Esophagus squamous epithelium (tissue), 5 donors: ENCODE data around the gene TNFRSF6B. TPM values are rescaled to one million over a fixed set of nuclear protein-coding genes. Genes with fewer than 3 reads are reported as not detected.

Experiments used
- DNase-seq: peaks from one replicate; lab custom pipeline; 2025; lab: John Stamatoyannopoulos, UW
- H3K27ac ChIP-seq, 4 donors: fragments of 200-600 bp; sonication (generic); one replicate each; pipeline ENCODE4 v1.5.1; 2016 to 2019; ENCODE audit warnings: mild to moderate bottlenecking in 1 of 4
- H3K27me3 ChIP-seq, 4 donors: fragments of 200-600 bp; sonication (generic); 1 replicate in 3 of 4; 2 replicates in 1 of 4; pipeline versions ENCODE4 v1.5.1 to v1.6.0; 2017 to 2021; ENCODE audit warnings: antibody characterized with exemption in 1 of 4
- H3K36me3 ChIP-seq, 3 donors: fragments of 200-600 bp; sonication (generic); one replicate each; pipeline ENCODE4 v1.5.1; 2016 to 2019
- H3K4me1 ChIP-seq, 3 donors: fragments of 200-600 bp; sonication (generic); one replicate each; pipeline ENCODE4 v1.5.1; 2017 to 2019
- H3K4me3 ChIP-seq, 4 donors: fragments of 200-600 bp; sonication (generic); 1 replicate in 3 of 4; 2 replicates in 1 of 4; pipeline ENCODE4 v1.5.1; 2016 to 2019; ENCODE audit warnings: mild to moderate bottlenecking in 2 of 4, moderate library complexity in 1 of 4
- H3K9me3 ChIP-seq, 3 donors: fragments of 200-600 bp; sonication (generic); one replicate each; pipeline ENCODE4 v1.5.1; 2016 to 2019
- CTCF ChIP-seq, 6 experiments: fragments of 450-650 bp in 4 of 6; fragments of 200-600 bp in 2 of 6; sonication (generic) in 2 of 6; IDR thresholded peaks; one replicate each; pipeline ENCODE4 v1.5.1; 2016 to 2019; ENCODE audit warnings: antibody characterized with exemption in 6 of 6, mild to moderate bottlenecking in 4 of 6, moderate library complexity in 4 of 6
- POLR2A ChIP-seq, 4 donors: fragments of 450-650 bp; IDR thresholded peaks; one replicate each; pipeline ENCODE4 v1.6.1; 2017; ENCODE audit warnings: antibody characterized with exemption in 4 of 4, mild to moderate bottlenecking in 4 of 4, moderate library complexity in 3 of 4
- WGBS, 2 donors: methylation state at CpG; one replicate each; pipeline ENCODE4 v1.1.5; 2018; 5-methylcytosine and 5-hydroxymethylcytosine counted together
- intact Hi-C: fragments of 100-400 bp; cut with DNase I; formaldehyde crosslinking; loops from one replicate; pipeline ENCODE4 v1.15.0; 2022
- total RNA-seq, 4 donors: library from RNA; depleted of rRNA; stranded (reverse); fragments of >200 nt; gene quantifications; one replicate each; pipeline ENCODE4 v1.1.0, GENCODE V29; 2016
- donor health status: DM: yes; HTN: yes; CAD: no.

The TNFRSF6B gene
- total RNA-seq, 4 donors from 2014 or later, result 2.5 to 15.2 (median 10.6) TPM

- H3K4me1 ChIP-seq, result peaks cover 9 to 16% (median 10%) of the 10 kb centered on the region in 3 donors
- intact Hi-C loops, result no loop called here
- H3K27ac ChIP-seq, result no peak overlapping the region
- WGBS, 2 donors, result 82% methylated on average over 3 of the region's 9 CpGs; no CpG with 5 or more reads in 1 of the 2 donors
- no peaks in the 10 kb centered on the region for H3K27me3 ChIP-seq
- DNase-seq, result no peak
- no peaks in the 10 kb centered on the region for H3K9me3 ChIP-seq
- H3K4me3 ChIP-seq, result no peak overlapping the region
- TF ChIP-seq CTCF (IDR thresholded peaks at IDR 0.05), result no peak
- TF ChIP-seq POLR2A (IDR thresholded peaks at IDR 0.05), result no peak
- peaks cover 11 to 75% (median 20%) of the 10 kb centered on the region in 3 donors for H3K36me3 ChIP-seq
Observed at GRCh38 chr20:63662813-63663189, 33.7 kb upstream of the TNFRSF6B start.

GRCh38 chr20:63663332-63664066 lies 33.0 kb upstream of the TNFRSF6B start:
- H3K27ac ChIP-seq, result no peak overlapping the region
- DNase-seq, result no peak
- peaks cover 14 to 82% (median 24%) of the 10 kb centered on the region in 3 donors for H3K36me3 ChIP-seq
- WGBS, 2 donors, result 80 to 92% methylated on average over 1 to 6 of the region's 26 CpGs
- no peak for TF ChIP-seq POLR2A (IDR thresholded peaks at IDR 0.05)
- no peaks in the 10 kb centered on the region for H3K9me3 ChIP-seq
- no peaks in the 10 kb centered on the region for H3K27me3 ChIP-seq
- no peak overlapping the region for H3K4me3 ChIP-seq
- intact Hi-C loops, result no loop called here
- H3K4me1 ChIP-seq, result peaks cover 8 to 13% (median 8%) of the 10 kb centered on the region in 3 donors

GRCh38 chr20:63664143-63664851 lies 32.2 kb upstream of the TNFRSF6B start:
- H3K36me3 ChIP-seq, result peaks cover 14 to 90% (median 30%) of the 10 kb centered on the region in 3 donors
- no peaks in the 10 kb centered on the region for H3K9me3 ChIP-seq
- WGBS, 2 donors, result 91 to 96% methylated on average over 4 to 9 of the region's 22 CpGs
- no peak overlapping the region for H3K4me3 ChIP-seq
- no peak overlapping the region for H3K27ac ChIP-seq
- no peaks in the 10 kb centered on the region for H3K27me3 ChIP-seq
- TF ChIP-seq POLR2A (IDR thresholded peaks at IDR 0.05), result no peak
- no peak for TF ChIP-seq CTCF (IDR thresholded peaks at IDR 0.05)
- intact Hi-C loops, result no loop called here
- H3K4me1 ChIP-seq, result peaks cover 1 to 5% (median 4%) of the 10 kb centered on the region in 3 donors
- DNase-seq, result no peak

- intact Hi-C loops, result no loop called here
- Histone ChIP-seq H3K27me3 (no peaks in the 10 kb centered on the region), H3K27ac (no peak overlapping the region), H3K4me1 (no peaks in the 10 kb centered on the region), H3K36me3 (peaks cover 14 to 92% (median 30%) of the 10 kb centered on the region in 3 donors), H3K4me3 (no peak overlapping the region), H3K9me3 (no peaks in the 10 kb centered on the region)
- TF ChIP-seq POLR2A (IDR thresholded peaks at IDR 0.05) (no peak), CTCF (IDR thresholded peaks at IDR 0.05) (no peak)
- DNase-seq, result no peak
- 77 to 80% methylated on average over 4 to 9 of the region's 18 CpGs for WGBS, 2 donors
Observed at GRCh38 chr20:63664861-63665594, 31.4 kb upstream of the TNFRSF6B start.

GRCh38 chr20:63665708-63666107 lies 30.7 kb upstream of the TNFRSF6B start:
- no peaks in the 10 kb centered on the region for H3K27me3 ChIP-seq
- no peak overlapping the region for H3K4me3 ChIP-seq
- H3K4me1 ChIP-seq, result no peaks in the 10 kb centered on the region
- intact Hi-C loops, result no loop called here
- TF ChIP-seq POLR2A (IDR thresholded peaks at IDR 0.05) (no peak), CTCF (IDR thresholded peaks at IDR 0.05) (no peak)
- no peak overlapping the region for H3K27ac ChIP-seq
- no peaks in the 10 kb centered on the region for H3K9me3 ChIP-seq
- 79 to 100% methylated on average over 2 of the region's 14 CpGs for WGBS, 2 donors
- no peak for DNase-seq
- H3K36me3 ChIP-seq, result peaks cover 14 to 88% (median 30%) of the 10 kb centered on the region in 3 donors
